ENCODE data around the gene PITPNM3. TPM values are rescaled to one million over a fixed set of nuclear protein-coding genes. Genes with fewer than 3 reads are reported as not detected.
A peak's percentile ranks its signal among the peaks of the same experiment; 100 is the strongest.

PITPNM3 gene
- total RNA-seq, 1 donor = 1.8 TPM

GRCh38 chr17:6477831-6478383 lies 78.4 kb downstream of the PITPNM3 start:
- no peak overlapping the region for H3K4me3 ChIP-seq (ENCODE audit: insufficient read depth, low read length)
- H3K79me2 ChIP-seq (ENCODE audit: insufficient read depth, low read length) = no peaks in the 10 kb centered on the region
- no peak overlapping the region for H3K4me2 ChIP-seq (ENCODE audit: insufficient read depth, low read length)
- no peak overlapping the region for H2AFZ ChIP-seq (ENCODE audit: low read length)
- H3K4me1 ChIP-seq (ENCODE audit: insufficient read depth, low read length) = no peaks in the 10 kb centered on the region
- no peak for DNase-seq (ENCODE audit: insufficient read length, low spot score, missing footprints)
- H3K27ac ChIP-seq (ENCODE audit: low read depth, low read length) = no peak overlapping the region
- no peaks in the 10 kb centered on the region for H3K36me3 ChIP-seq (ENCODE audit: insufficient read depth, low read length)
- H3K27me3 ChIP-seq (ENCODE audit: insufficient read depth, low read length) = no peaks in the 10 kb centered on the region
- no peak for TF ChIP-seq CTCF (IDR thresholded peaks at IDR 0.05; ENCODE audit: extremely low read depth, low read depth, low read length)
- no peaks in the 10 kb centered on the region for H3K9me3 ChIP-seq (ENCODE audit: low read depth, low read length)
- H4K20me1 ChIP-seq (ENCODE audit: insufficient read depth, low read length) = no peaks in the 10 kb centered on the region

DNA sequence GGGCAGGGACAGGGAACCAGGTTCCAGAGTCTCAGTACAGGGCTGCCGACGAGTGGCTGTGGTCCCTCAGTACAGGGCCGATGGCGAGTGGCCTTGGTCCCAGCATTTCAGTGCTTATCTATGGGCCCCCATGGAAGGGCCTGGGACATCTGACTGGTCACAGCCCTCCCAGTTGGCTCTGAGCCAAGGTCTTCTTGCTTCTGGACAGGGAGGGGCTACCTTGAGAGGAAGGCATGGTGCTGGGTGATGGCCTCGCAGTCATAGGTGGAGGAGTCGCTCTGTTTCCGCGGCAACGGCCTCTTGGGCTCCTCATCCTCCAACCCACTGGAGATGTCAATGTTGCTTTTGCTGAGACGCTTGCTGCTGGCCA lies 79.6 kb downstream of the PITPNM3 start:
- Histone ChIP-seq H3K36me3 (ENCODE audit: insufficient read depth, low read length) (no peaks in the 10 kb centered on the region), H3K9me3 (ENCODE audit: low read depth, low read length) (no peaks in the 10 kb centered on the region), H3K27ac (ENCODE audit: low read depth, low read length) (no peak overlapping the region), H2AFZ (ENCODE audit: low read length) (no peak overlapping the region), H3K4me1 (ENCODE audit: insufficient read depth, low read length) (peaks cover 4% of the 10 kb centered on the region), H3K79me2 (ENCODE audit: insufficient read depth, low read length) (no peaks in the 10 kb centered on the region), H4K20me1 (ENCODE audit: insufficient read depth, low read length) (no peaks in the 10 kb centered on the region), H3K27me3 (ENCODE audit: insufficient read depth, low read length) (no peaks in the 10 kb centered on the region), H3K4me3 (ENCODE audit: insufficient read depth, low read length) (no peak overlapping the region), H3K4me2 (ENCODE audit: insufficient read depth, low read length) (no peak overlapping the region)
- DNase-seq (ENCODE audit: insufficient read length, low spot score, missing footprints) = peak; percentile 52
- no peak for TF ChIP-seq CTCF (IDR thresholded peaks at IDR 0.05; ENCODE audit: extremely low read depth, low read depth, low read length)

DNA sequence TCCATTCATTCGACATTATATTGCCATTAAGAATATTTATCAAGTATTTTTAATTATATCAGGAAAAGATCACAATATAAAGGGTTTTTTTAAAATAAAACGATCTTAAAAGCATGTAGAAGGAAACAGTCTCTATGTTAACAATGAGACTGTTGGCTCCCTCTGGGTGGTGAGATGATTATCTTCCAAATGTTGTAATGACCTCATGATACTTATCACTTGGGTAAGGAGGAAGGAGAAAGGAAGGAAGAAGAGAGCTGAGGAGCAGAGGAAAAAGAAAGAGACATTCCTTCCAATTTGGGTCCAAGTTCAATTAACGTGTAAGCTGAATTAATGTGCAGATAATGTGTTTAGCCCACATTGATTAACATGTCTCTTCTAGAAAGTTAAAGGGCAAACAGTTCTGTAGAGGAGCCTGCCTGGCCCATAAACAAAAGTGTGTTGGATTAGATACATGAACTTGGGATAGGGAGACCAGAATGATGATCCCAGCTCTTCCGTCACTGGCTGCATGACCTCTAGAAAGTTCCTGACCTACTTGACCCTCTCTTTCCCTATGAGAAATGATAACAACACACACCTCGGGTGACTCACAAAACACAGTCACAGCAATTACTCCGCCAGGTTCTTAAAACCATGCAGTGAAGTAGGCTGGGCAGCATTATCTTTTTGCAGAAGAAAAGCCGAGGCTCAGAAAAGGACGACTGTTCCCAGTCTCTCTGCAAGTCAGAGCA lies 80.1 kb downstream of the PITPNM3 start:
- H2AFZ ChIP-seq (ENCODE audit: low read length) = no peak overlapping the region
- H3K79me2 ChIP-seq (ENCODE audit: insufficient read depth, low read length) = no peaks in the 10 kb centered on the region
- H3K4me3 ChIP-seq (ENCODE audit: insufficient read depth, low read length) = no peak overlapping the region
- no peaks in the 10 kb centered on the region for H3K27me3 ChIP-seq (ENCODE audit: insufficient read depth, low read length)
- H4K20me1 ChIP-seq (ENCODE audit: insufficient read depth, low read length) = no peaks in the 10 kb centered on the region
- H3K4me1 ChIP-seq (ENCODE audit: insufficient read depth, low read length) = peaks cover 9% of the 10 kb centered on the region
- H3K4me2 ChIP-seq (ENCODE audit: insufficient read depth, low read length) = no peak overlapping the region
- H3K27ac ChIP-seq (ENCODE audit: low read depth, low read length) = no peak overlapping the region
- peak; percentile 80 for DNase-seq (ENCODE audit: insufficient read length, low spot score, missing footprints)
- H3K36me3 ChIP-seq (ENCODE audit: insufficient read depth, low read length) = no peaks in the 10 kb centered on the region
- no peaks in the 10 kb centered on the region for H3K9me3 ChIP-seq (ENCODE audit: low read depth, low read length)
- no peak for TF ChIP-seq CTCF (IDR thresholded peaks at IDR 0.05; ENCODE audit: extremely low read depth, low read depth, low read length)

DNA sequence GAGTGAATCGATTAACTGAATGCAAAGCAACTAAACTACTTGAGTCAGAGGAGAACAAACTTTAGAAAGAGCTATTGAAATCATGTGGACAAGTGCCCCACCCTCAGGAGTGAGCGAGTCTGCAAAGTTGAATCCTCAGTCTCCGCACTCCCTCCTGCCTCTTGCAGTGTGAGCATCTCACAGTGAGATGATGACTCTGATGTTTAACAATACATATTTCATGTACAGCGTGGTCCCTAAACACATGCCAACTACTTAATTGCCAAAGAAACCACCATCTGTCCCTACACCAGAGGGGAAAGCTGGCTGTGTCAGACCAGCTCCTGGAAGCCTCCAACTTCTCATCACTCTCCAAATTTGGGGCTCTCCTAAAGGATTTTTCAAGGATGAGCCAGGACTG lies 80.9 kb downstream of the PITPNM3 start:
- Histone ChIP-seq H3K27ac (ENCODE audit: low read depth, low read length) (no peak overlapping the region), H3K9me3 (ENCODE audit: low read depth, low read length) (no peaks in the 10 kb centered on the region), H3K4me2 (ENCODE audit: insufficient read depth, low read length) (no peak overlapping the region), H3K4me1 (ENCODE audit: insufficient read depth, low read length) (peaks cover 11% of the 10 kb centered on the region), H2AFZ (ENCODE audit: low read length) (no peak overlapping the region), H3K79me2 (ENCODE audit: insufficient read depth, low read length) (no peaks in the 10 kb centered on the region), H3K4me3 (ENCODE audit: insufficient read depth, low read length) (no peak overlapping the region), H3K36me3 (ENCODE audit: insufficient read depth, low read length) (no peaks in the 10 kb centered on the region), H4K20me1 (ENCODE audit: insufficient read depth, low read length) (no peaks in the 10 kb centered on the region), H3K27me3 (ENCODE audit: insufficient read depth, low read length) (no peaks in the 10 kb centered on the region)
- no peak for TF ChIP-seq CTCF (IDR thresholded peaks at IDR 0.05; ENCODE audit: extremely low read depth, low read depth, low read length)
- DNase-seq (ENCODE audit: insufficient read length, low spot score, missing footprints) = peak; percentile 87
